K562 (cell line): ENCODE results near the gene AAK1. TPM values are rescaled to one million over a fixed set of nuclear protein-coding genes. Genes with fewer than 3 reads are reported as not detected.
A peak's percentile ranks its signal among the peaks of the same experiment; 100 is the strongest.

Experiments used
- ARID1B ChIP-seq: fragments of 450-650 bp; IDR thresholded peaks from 2 replicates; pipeline ENCODE4 v1.6.1; 2016; ENCODE audit warnings: antibody characterized with exemption, mild to moderate bottlenecking, inconsistent platforms
- BMI1 ChIP-seq: fragments of 150-350 bp; IDR thresholded peaks from 2 replicates; pipeline ENCODE4 v1.6.1; 2014; ENCODE audit warnings: low read length
- CREB5 ChIP-seq: fragments of 250-450 bp; sonication (Bioruptor Pico); IDR thresholded peaks from 2 replicates; pipeline ENCODE4 v1.5.0; 2020; ENCODE audit warnings: mild to moderate bottlenecking
- CUX1 ChIP-seq: fragments of 200-800 bp; sonication (Bioruptor generic); IDR thresholded peaks from 2 replicates; pipeline ENCODE4 v1.6.1; 2016; ENCODE audit warnings: missing genetic modification characterization, missing compliant biosample characterization
- HDAC1 ChIP-seq, 2 experiments: fragments of 450-650 bp; IDR thresholded peaks; 2 replicates each; pipeline ENCODE4 v1.6.1; 2016 to 2017; ENCODE audit warnings: inconsistent platforms in 1 of 2, mild to moderate bottlenecking in 1 of 2, moderate library complexity in 1 of 2
- HES1 ChIP-seq: fragments of 450-650 bp; IDR thresholded peaks from 2 replicates; pipeline ENCODE4 v1.6.1; 2016; ENCODE audit warnings: low read depth, mild to moderate bottlenecking, moderate library complexity
- HINFP ChIP-seq: fragments of 450-650 bp; conservative IDR thresholded peaks from 2 replicates; pipeline ENCODE4 v1.6.1; 2016; ENCODE audit warnings: missing genetic modification characterization, low read depth, mild to moderate bottlenecking, control low read depth, missing compliant biosample characterization
- PHTF2 ChIP-seq: fragments of 250-450 bp; sonication (Bioruptor Pico); IDR thresholded peaks from 2 replicates; pipeline ENCODE4 v1.5.0; 2021; ENCODE audit warnings: mild to moderate bottlenecking
- POLR3G ChIP-seq: IDR thresholded peaks from 2 replicates; pipeline ENCODE4 v1.6.1; 2011; ENCODE audit not compliant: insufficient read length, insufficient replicate concordance; ENCODE audit errors: extremely low read depth
- PRPF4 ChIP-seq: fragments of 200-400 bp; formaldehyde crosslinking; IDR thresholded peaks from one replicate; pipeline ENCODE4 v1.6.1; 2017; ENCODE audit warnings: low read length, low read depth, mild to moderate bottlenecking; ENCODE audit not compliant: insufficient read depth, poor library complexity, severe bottlenecking
- PTRF ChIP-seq: fragments of 450-650 bp; IDR thresholded peaks from 2 replicates; pipeline ENCODE4 v1.6.1; 2016; ENCODE audit warnings: mild to moderate bottlenecking, missing genetic modification characterization, missing compliant biosample characterization
- RFX1 ChIP-seq: fragments of 450-650 bp; IDR thresholded peaks from 2 replicates; pipeline ENCODE4 v1.6.1; 2016; ENCODE audit warnings: mild to moderate bottlenecking, moderate library complexity
- TRIM28 ChIP-seq: fragments of 450-650 bp; IDR thresholded peaks from 2 replicates; pipeline ENCODE4 v1.6.1; 2017
- ZKSCAN1 ChIP-seq: fragments of 150-350 bp; IDR thresholded peaks from 2 replicates; pipeline ENCODE4 v1.6.1; 2016; ENCODE audit warnings: low read depth, low read length
- ZNF217 ChIP-seq: sonication (generic); formaldehyde crosslinking; IDR thresholded peaks from 2 replicates; pipeline ENCODE4 v1.8.0; 2022; ENCODE audit warnings: mild to moderate bottlenecking, missing genetic modification reagents
- ZNF232 ChIP-seq: sonication (generic); formaldehyde crosslinking; IDR thresholded peaks from 2 replicates; pipeline ENCODE4 v1.8.0; 2022; ENCODE audit warnings: mild to moderate bottlenecking, missing genetic modification reagents
- ZSCAN32 ChIP-seq: fragments of 450-650 bp; formaldehyde crosslinking; IDR thresholded peaks from 2 replicates; pipeline ENCODE4 v1.4.0; 2020; ENCODE audit warnings: mild to moderate bottlenecking, moderate library complexity
- polyA plus RNA-seq, 8 experiments: library from polyadenylated mRNA; depleted of rRNA in 4 of 8; stranded (reverse) in 5 of 8; unstranded in 3 of 8; fragments of >200 nt; fragmentation: Nextera tagmentation in 2 of 8; fragmentation: Illumina TruSeq in 1 of 8; extraction: Ambion mirVana in 2 of 8; extraction: Trizol in 1 of 8; gene quantifications; 2 replicates each; pipeline versions ENCODE4 v1.2.1 to v1.2.3, GENCODE V29; 2011 to 2014; ENCODE audit warnings: inconsistent platforms in 1 of 8, missing spikeins in 1 of 8
- total RNA-seq, 7 experiments: library from RNA; depleted of rRNA in 6 of 7; stranded (reverse); fragments of >200 nt in 6 of 7; fragmentation: Illumina TruSeq in 2 of 7; extraction: Trizol in 2 of 7; gene quantifications; 2 replicates each; pipeline versions ENCODE4 v1.2.1 to v1.2.3, GENCODE V29; 2011 to 2021; ENCODE audit warnings: low replicate concordance in 1 of 7

Gene AAK1
- total and polyA plus RNA-seq, 9 of the 15 experiments (the other 6 are each of a cell fraction or from before 2014, with no cell fraction given): 0.89 to 17.1 (median 6.0) TPM

DNA sequence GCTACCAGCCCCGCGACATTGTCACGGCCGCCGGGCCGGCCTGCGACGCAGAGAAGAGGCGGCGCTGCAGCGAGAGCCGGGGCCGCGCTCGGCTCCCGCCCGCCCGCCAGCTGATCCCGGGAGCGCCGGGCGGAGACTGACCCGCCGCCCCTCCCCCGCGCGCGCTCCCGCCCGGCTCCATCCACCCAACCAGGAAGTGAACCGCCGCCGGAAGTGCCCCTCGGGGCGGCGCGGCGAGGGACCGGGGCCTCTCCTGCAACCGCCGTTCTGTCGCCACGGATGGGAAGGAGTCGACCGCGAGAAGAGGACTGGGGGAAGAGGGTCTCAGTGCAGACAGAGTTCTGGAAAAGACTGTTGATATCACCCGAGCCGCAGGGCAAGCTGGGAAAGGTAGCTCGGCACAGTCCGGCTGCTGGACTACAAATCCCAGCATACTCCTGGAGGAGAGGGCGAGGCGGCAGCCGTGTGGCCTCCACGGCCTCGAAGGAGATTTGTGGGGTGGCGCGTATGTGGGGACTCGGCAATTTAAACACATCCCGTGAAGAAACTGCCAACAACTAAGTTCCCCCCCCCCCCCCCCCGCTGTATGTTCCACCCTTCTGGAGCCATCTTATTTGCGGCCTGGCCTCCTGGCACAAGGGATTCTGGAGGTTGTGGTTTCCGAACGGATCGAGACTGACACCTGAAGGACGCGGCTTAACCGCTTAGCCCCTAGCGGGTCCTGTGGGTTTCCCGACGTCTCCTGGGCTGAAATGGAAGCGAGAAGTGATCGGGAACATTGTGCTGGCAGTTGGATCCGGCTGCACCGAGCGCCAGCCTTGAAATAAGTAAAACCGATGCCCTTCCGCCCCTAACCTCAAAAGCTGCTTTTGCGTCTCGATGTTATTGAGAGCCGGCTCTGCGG lies at the start of gene AAK1 (continued):
- TF ChIP-seq HINFP (tag) (no peak), POLR3G (no peak), PRPF4 (no peak), PTRF (tag) (no peak), ARID1B (no peak), HES1 (no peak), ZSCAN32 (CRISPR knock-in tag) (no peak), BMI1 (no peak), HDAC1 (IDR thresholded peaks at IDR 0.05) (peak in 1 of 2 experiments; percentile 32; a peak in 1 of 4 replicates), PHTF2 (CRISPR knock-in tag) (no peak), ZNF217 (CRISPR knock-in tag) (no peak), RFX1 (no peak), TRIM28 (no peak), CREB5 (CRISPR knock-in tag) (no peak), CUX1 (no peak), ZKSCAN1 (no peak), ZNF232 (CRISPR knock-in tag) (no peak)
